Ovary (tissue), 3 donors: ENCODE measurements around the gene SLC6A18.

ENCODE experiments used
- CTCF ChIP-seq, 3 donors: fragments of 450-650 bp in 2 of 3; fragments of 200-600 bp in 1 of 3; IDR thresholded peaks; one replicate each; pipeline versions ENCODE4 v1.5.1 to v1.8.0; 2016 to 2022; ENCODE audit warnings: antibody characterized with exemption in 3 of 3, mild to moderate bottlenecking in 1 of 3
- POLR2A ChIP-seq: fragments of 450-650 bp; IDR thresholded peaks from one replicate; pipeline ENCODE4 v1.6.1; 2017; ENCODE audit warnings: antibody characterized with exemption, mild to moderate bottlenecking, moderate library complexity
- donor health status: DM: no; HTN: no; CAD: no.

GRCh38 chr5:1220831-1221230, 4.3 kb upstream of the SLC6A18 start:
- TF ChIP-seq CTCF (IDR thresholded peaks at IDR 0.05), result no peak
- no peak for TF ChIP-seq POLR2A
